Neutrophil (primary cell): ENCODE data around the gene CPSF6.

Source experiments
- H3K27ac ChIP-seq: fragments of 200-600 bp; sonication (generic); 2 replicates; pipeline ENCODE4 v1.5.1; 2016; ENCODE audit warnings: mild to moderate bottlenecking, moderate library complexity
- H3K27me3 ChIP-seq: fragments of 200-600 bp; sonication (generic); 2 replicates; pipeline ENCODE4 v1.6.0; 2016; ENCODE audit warnings: mild to moderate bottlenecking
- H3K36me3 ChIP-seq: fragments of 200-600 bp; sonication (generic); 2 replicates; pipeline ENCODE4 v1.5.1; 2017
- H3K4me1 ChIP-seq, 2 experiments: fragments of 200-600 bp in 1 of 2; sonication (generic) in 1 of 2; 1 replicate in 1 of 2; 2 replicates in 1 of 2; pipeline versions ENCODE4 v1.5.1 to v1.6.1; 2013 to 2016; ENCODE audit warnings: low read depth in 1 of 2, low read length in 1 of 2, mild to moderate bottlenecking in 1 of 2, moderate library complexity in 1 of 2; ENCODE audit not compliant: control insufficient read depth in 1 of 2, insufficient read depth in 1 of 2
- H3K4me3 ChIP-seq, 2 experiments: fragments of 200-600 bp in 1 of 2; sonication (generic) in 1 of 2; 1 replicate in 1 of 2; 2 replicates in 1 of 2; pipeline ENCODE4 v1.5.1; 2013 to 2016; ENCODE audit warnings: low read depth in 1 of 2, low read length in 1 of 2, mild to moderate bottlenecking in 1 of 2, moderate library complexity in 1 of 2
- H3K9me3 ChIP-seq: fragments of 200-600 bp; sonication (generic); 2 replicates; pipeline ENCODE4 v1.5.1; 2016
- TF ChIP-seq, protein P1 (sequence below): fragments of 200-600 bp; sonication (generic); IDR thresholded peaks from 2 replicates; pipeline ENCODE4 v1.5.1; 2016; ENCODE audit warnings: antibody characterized with exemption

The CPSF6 gene

GRCh38 chr12:69252033-69252432 is 12.7 kb downstream of the CPSF6 start:
- TF ChIP-seq, protein P1, sequence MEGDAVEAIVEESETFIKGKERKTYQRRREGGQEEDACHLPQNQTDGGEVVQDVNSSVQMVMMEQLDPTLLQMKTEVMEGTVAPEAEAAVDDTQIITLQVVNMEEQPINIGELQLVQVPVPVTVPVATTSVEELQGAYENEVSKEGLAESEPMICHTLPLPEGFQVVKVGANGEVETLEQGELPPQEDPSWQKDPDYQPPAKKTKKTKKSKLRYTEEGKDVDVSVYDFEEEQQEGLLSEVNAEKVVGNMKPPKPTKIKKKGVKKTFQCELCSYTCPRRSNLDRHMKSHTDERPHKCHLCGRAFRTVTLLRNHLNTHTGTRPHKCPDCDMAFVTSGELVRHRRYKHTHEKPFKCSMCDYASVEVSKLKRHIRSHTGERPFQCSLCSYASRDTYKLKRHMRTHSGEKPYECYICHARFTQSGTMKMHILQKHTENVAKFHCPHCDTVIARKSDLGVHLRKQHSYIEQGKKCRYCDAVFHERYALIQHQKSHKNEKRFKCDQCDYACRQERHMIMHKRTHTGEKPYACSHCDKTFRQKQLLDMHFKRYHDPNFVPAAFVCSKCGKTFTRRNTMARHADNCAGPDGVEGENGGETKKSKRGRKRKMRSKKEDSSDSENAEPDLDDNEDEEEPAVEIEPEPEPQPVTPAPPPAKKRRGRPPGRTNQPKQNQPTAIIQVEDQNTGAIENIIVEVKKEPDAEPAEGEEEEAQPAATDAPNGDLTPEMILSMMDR: no peak
- no peaks in the 10 kb centered on the region for H3K36me3 ChIP-seq
- H3K27ac ChIP-seq: no peak overlapping the region
- peaks cover 7 to 9% of the 10 kb centered on the region in 2 experiments for H3K4me1 ChIP-seq
- no peaks in the 10 kb centered on the region for H3K9me3 ChIP-seq
- no peak overlapping the region for H3K4me3 ChIP-seq
- H3K27me3 ChIP-seq: no peaks in the 10 kb centered on the region

- TF ChIP-seq, protein P1: peak; percentile 75
- Histone ChIP-seq H3K9me3 (no peaks in the 10 kb centered on the region), H3K36me3 (peaks cover 14% of the 10 kb centered on the region), H3K4me3 (no peak overlapping the region), H3K27ac (no peak overlapping the region), H3K4me1 (peaks cover 16 to 18% of the 10 kb centered on the region in 2 experiments), H3K27me3 (no peaks in the 10 kb centered on the region)
These were observed 14.7 kb downstream of the CPSF6 start for GRCh38 chr12:69254046-69254445.

- TF ChIP-seq, protein P1: no peak
- no peaks in the 10 kb centered on the region for H3K9me3 ChIP-seq
- peaks cover 22% of the 10 kb centered on the region for H3K36me3 ChIP-seq
- H3K27me3 ChIP-seq: no peaks in the 10 kb centered on the region
- peaks cover 16 to 18% of the 10 kb centered on the region in 2 experiments for H3K4me1 ChIP-seq
- no peak overlapping the region for H3K4me3 ChIP-seq
- H3K27ac ChIP-seq: no peak overlapping the region
These were observed 15.5 kb downstream of the CPSF6 start for GRCh38 chr12:69254862-69255261.

- TF ChIP-seq, protein P1: no peak
- Histone ChIP-seq H3K36me3 (peaks cover 58% of the 10 kb centered on the region), H3K4me1 (peaks cover 16 to 18% of the 10 kb centered on the region in 2 experiments), H3K27ac (no peak overlapping the region), H3K27me3 (no peaks in the 10 kb centered on the region), H3K9me3 (no peaks in the 10 kb centered on the region), H3K4me3 (no peak overlapping the region)
These were observed 19.3 kb downstream of the CPSF6 start for GRCh38 chr12:69258655-69259054.

- TF ChIP-seq, protein P1: no peak
- Histone ChIP-seq H3K9me3 (no peaks in the 10 kb centered on the region), H3K4me3 (no peak overlapping the region), H3K36me3 (peaks cover 82% of the 10 kb centered on the region), H3K27me3 (no peaks in the 10 kb centered on the region), H3K27ac (no peak overlapping the region), H3K4me1 (peaks cover 5% of the 10 kb centered on the region in 2 experiments)
These were observed 23.1 kb downstream of the CPSF6 start for GRCh38 chr12:69262264-69262974.
